Neural crest cell (in vitro differentiated cells): ENCODE results near the gene USP15. TPM values are rescaled to one million over a fixed set of nuclear protein-coding genes. Genes with fewer than 3 reads are reported as not detected.
"Not testable (repeated sequence)": the region's sequence is repeated elsewhere in the genome, so short reads cannot be mapped to it uniquely, and the experiment has no call there.

Experiments used
- DNase-seq: peaks from one replicate; pipeline ENCODE4 v3.0.0; 2021; ENCODE audit warnings: low read depth, mixed read lengths, low spot score
- H3K27ac Mint-ChIP-seq: one replicate; pipeline ENCODE4 v1.8.0; 2021; ENCODE audit warnings: mild to moderate bottlenecking, mixed read lengths; ENCODE audit not compliant: unreplicated experiment
- H3K27me3 Mint-ChIP-seq: 2 replicates; pipeline ENCODE4 v1.8.0; 2021; ENCODE audit warnings: low read depth, mild to moderate bottlenecking, mixed read lengths
- H3K36me3 Mint-ChIP-seq: 2 replicates; pipeline ENCODE4 v1.8.0; 2021; ENCODE audit warnings: low read depth, mild to moderate bottlenecking, mixed read lengths
- H3K4me1 Mint-ChIP-seq: 2 replicates; pipeline ENCODE4 v1.8.0; 2021; ENCODE audit warnings: mixed read lengths
- H3K4me3 Mint-ChIP-seq: one replicate; pipeline ENCODE4 v1.8.0; 2021; ENCODE audit warnings: mild to moderate bottlenecking, mixed read lengths
- H3K9me3 Mint-ChIP-seq: 2 replicates; pipeline ENCODE4 v1.8.0; 2021; ENCODE audit warnings: mixed read lengths
- CTCF ChIP-seq: fragments of 200-600 bp; sonication (generic); conservative IDR thresholded peaks from 2 replicates; pipeline ENCODE4 v1.5.0; 2021; ENCODE audit warnings: antibody characterized with exemption, mild to moderate bottlenecking
- total RNA-seq: library from RNA; stranded (reverse); gene quantifications from 2 replicates; pipeline ENCODE4 v1.2.1, GENCODE V29; 2021

USP15 gene
- total RNA-seq, 1 donor from 2014 or later = 39.6 TPM

DNA sequence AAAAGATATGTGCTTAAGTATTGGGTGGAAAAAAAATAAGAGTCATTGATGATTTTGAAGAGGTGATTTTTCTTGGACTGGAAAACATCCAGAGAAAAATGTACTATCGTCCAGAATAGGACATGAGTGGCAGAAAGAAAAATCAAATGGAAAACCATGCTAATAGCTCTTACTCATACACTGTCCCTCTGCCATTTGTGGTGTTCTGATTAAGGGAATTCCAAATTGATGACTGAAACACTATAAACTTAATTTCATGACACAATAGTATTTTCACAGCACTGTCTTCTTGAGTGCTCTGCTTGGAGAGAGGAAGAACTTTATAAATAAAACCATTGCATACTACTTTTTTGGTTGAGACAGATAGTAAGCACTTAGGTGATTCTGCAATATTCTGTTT, 72.4 kb downstream of the USP15 start:
- DNase-seq = no peak
- H3K27ac Mint-ChIP-seq = no peak overlapping the region
- no peaks in the 10 kb centered on the region for H3K4me1 Mint-ChIP-seq
- no peak overlapping the region for H3K4me3 Mint-ChIP-seq
- peaks cover 8% of the 10 kb centered on the region for H3K36me3 Mint-ChIP-seq
- H3K9me3 Mint-ChIP-seq = no peaks in the 10 kb centered on the region
- TF ChIP-seq CTCF = no peak
- H3K27me3 Mint-ChIP-seq = no peaks in the 10 kb centered on the region

- DNase-seq = no peak
- no peaks in the 10 kb centered on the region for H3K4me1 Mint-ChIP-seq
- H3K4me3 Mint-ChIP-seq = no peak overlapping the region
- TF ChIP-seq CTCF = no peak
- H3K36me3 Mint-ChIP-seq = peaks cover 30% of the 10 kb centered on the region
- H3K27me3 Mint-ChIP-seq = no peaks in the 10 kb centered on the region
- no peak overlapping the region for H3K27ac Mint-ChIP-seq
- H3K9me3 Mint-ChIP-seq = peaks cover 5% of the 10 kb centered on the region
These were observed 74.9 kb downstream of the USP15 start for GRCh38 chr12:62335057-62335456.

- Mint-ChIP-seq H3K4me1 (no peaks in the 10 kb centered on the region), H3K27ac (no peak overlapping the region), H3K4me3 (no peak overlapping the region), H3K9me3 (peaks cover 5% of the 10 kb centered on the region), H3K27me3 (no peaks in the 10 kb centered on the region), H3K36me3 (peaks cover 36% of the 10 kb centered on the region)
- no peak for TF ChIP-seq CTCF
- no peak for DNase-seq
These were observed 75.6 kb downstream of the USP15 start for GRCh38 chr12:62335796-62336195.

- not testable (repeated sequence) for H3K4me3 Mint-ChIP-seq, DNase-seq, H3K27me3 Mint-ChIP-seq, H3K4me1 Mint-ChIP-seq, H3K27ac Mint-ChIP-seq
- peaks cover 50% of the 10 kb centered on the region for H3K36me3 Mint-ChIP-seq
- H3K9me3 Mint-ChIP-seq = peaks cover 10% of the 10 kb centered on the region
These were observed 77.4 kb downstream of the USP15 start for GRCh38 chr12:62337643-62338042.

DNA sequence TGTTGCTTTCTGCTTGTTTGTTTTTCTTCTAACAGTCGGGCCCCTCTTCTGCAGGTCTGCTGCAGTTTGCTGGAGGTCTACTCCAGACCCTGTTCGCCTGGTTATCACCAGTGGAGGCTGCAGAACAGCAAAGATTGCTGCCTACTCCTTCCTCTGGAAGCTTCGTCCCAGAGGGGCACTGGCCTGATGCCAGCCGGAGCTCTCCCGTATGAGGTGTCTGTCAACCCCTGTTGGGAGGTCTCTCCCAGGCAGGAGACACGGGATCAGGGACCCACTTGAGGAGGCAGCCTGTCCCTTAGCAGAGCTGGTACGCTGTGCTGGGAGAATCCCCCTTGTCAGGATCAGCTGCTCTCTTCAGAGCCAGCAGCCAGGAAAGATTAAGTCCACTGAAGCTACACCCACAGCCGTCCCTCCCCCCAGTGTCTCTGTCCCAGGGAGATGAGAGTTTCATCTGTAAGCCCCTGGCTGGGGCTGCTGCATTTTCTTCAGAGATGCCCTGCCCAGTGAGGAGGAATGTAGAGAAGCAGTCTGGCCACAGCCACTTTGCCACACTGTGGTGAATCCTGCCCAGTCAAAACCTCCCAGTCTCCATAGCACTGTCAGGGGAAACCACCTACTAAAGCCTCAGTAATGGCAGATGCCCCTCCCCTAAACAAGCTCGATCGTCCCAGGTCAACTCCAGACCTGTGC, 82.6 kb downstream of the USP15 start:
- H3K4me1 Mint-ChIP-seq, H3K27me3 Mint-ChIP-seq, H3K4me3 Mint-ChIP-seq, DNase-seq, H3K27ac Mint-ChIP-seq: not testable (repeated sequence)
- Mint-ChIP-seq H3K9me3 (peaks cover 23% of the 10 kb centered on the region), H3K36me3 (peaks cover 70% of the 10 kb centered on the region)

GRCh38 chr12:62343304-62344120, 83.3 kb downstream of the USP15 start:
- H3K27me3 Mint-ChIP-seq, DNase-seq, H3K4me3 Mint-ChIP-seq, H3K27ac Mint-ChIP-seq, H3K4me1 Mint-ChIP-seq: not testable (repeated sequence)
- Mint-ChIP-seq H3K36me3 (peaks cover 62% of the 10 kb centered on the region), H3K9me3 (peaks cover 18% of the 10 kb centered on the region)

- H3K4me1 Mint-ChIP-seq, H3K27me3 Mint-ChIP-seq, DNase-seq, H3K4me3 Mint-ChIP-seq, H3K27ac Mint-ChIP-seq: not testable (repeated sequence)
- peaks cover 18% of the 10 kb centered on the region for H3K9me3 Mint-ChIP-seq
- peaks cover 50% of the 10 kb centered on the region for H3K36me3 Mint-ChIP-seq
These were observed 84.7 kb downstream of the USP15 start for GRCh38 chr12:62344731-62345556.
